GM10266 (cell line): ENCODE data around the gene TEX13A.

ENCODE experiments used
- DNase-seq: peaks from one replicate; pipeline ENCODE4 v3.0.0; 2012; ENCODE audit errors: extremely low spot score
- TF ChIP-seq, protein P1 (sequence below): IDR thresholded peaks from 2 replicates; pipeline ENCODE4 v1.5.1; 2012; ENCODE audit warnings: mild to moderate bottlenecking, low read depth; ENCODE audit not compliant: control insufficient read depth, insufficient read depth; ENCODE audit errors: missing control alignments

TEX13A gene, protein sequence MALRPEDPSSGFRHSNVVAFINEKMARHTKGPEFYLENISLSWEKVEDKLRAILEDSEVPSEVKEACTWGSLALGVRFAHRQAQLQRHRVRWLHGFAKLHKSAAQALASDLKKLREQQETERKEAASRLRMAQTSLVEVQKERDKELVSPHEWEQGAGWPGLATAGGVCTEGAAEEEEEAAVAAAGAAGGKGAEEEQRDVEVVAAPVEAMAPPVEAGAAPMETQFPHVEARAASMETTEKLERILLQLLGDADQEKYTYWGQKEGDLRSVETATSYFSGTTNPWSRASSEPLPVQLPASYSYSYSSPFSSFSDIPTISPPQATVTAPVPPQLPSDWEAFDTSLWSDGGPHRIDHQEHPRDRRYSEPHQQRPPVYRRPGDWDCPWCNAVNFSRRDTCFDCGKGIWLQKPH

DNA sequence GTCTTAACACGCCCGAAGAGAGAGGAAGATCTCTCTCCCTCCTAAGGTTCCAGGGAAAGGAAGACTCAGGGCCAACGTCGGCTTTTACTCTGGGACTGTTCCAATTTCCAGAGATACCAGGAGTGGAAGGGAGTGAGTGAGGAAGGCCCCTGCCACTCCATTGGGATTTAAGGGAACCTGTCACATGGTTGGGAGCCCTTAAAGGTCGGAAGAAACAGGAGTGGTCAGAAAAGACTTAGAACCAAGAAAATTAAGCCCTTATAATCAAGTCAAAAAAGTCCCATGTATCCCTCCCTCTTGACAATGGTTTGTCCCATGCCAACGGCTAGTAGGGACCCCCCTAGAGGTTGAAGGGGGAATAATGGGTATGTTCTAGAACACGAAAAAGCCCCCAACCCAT, at the start of gene TEX13A:
Gene TEX13A (minus strand): TSS at position 59 of the 400 bp plus-strand sequence. CDS start 297 bp downstream, outside the sequence.
- TF ChIP-seq, protein P1, sequence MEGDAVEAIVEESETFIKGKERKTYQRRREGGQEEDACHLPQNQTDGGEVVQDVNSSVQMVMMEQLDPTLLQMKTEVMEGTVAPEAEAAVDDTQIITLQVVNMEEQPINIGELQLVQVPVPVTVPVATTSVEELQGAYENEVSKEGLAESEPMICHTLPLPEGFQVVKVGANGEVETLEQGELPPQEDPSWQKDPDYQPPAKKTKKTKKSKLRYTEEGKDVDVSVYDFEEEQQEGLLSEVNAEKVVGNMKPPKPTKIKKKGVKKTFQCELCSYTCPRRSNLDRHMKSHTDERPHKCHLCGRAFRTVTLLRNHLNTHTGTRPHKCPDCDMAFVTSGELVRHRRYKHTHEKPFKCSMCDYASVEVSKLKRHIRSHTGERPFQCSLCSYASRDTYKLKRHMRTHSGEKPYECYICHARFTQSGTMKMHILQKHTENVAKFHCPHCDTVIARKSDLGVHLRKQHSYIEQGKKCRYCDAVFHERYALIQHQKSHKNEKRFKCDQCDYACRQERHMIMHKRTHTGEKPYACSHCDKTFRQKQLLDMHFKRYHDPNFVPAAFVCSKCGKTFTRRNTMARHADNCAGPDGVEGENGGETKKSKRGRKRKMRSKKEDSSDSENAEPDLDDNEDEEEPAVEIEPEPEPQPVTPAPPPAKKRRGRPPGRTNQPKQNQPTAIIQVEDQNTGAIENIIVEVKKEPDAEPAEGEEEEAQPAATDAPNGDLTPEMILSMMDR = no peak
- DNase-seq = no peak

DNA sequence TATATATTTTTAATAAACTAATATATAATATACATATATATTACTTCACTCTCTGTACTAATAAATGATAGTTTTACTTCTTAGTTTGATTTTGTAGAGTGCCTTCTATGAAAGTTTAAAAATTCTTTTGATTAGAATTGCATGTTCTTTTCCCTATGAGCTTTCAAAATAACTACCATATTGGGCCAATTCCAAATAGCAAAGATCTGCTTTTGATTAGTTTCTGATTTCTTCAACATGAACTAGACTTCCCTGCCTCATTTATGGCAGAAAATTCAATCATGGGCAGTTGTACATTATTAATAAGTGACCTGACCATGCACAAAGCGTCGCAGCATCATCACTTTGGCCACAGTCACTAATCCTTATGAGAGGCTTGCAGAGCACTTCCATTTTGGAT, 48.9 kb upstream of the TEX13A start:
- TF ChIP-seq, protein P1 = no peak
- no peak for DNase-seq

DNA sequence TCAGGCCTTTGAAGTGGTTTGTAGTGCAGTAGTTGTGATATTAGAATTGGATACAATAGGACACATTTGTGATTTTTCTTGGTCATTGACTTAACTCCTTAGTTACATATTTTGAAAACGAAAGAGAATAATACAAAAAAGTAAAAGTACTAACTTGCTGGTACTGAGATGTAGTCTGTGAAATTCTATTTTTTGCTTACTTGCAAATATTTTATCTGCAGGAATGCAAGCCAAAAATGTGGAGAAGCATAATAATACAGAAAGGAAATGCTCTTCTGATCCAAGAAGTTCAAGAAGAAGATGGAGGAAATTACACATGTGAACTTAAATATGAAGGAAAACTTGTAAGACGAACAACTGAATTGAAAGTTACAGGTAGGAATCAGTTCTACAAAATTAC, 46.7 kb upstream of the TEX13A start:
- TF ChIP-seq, protein P1 = no peak
- no peak for DNase-seq

DNA sequence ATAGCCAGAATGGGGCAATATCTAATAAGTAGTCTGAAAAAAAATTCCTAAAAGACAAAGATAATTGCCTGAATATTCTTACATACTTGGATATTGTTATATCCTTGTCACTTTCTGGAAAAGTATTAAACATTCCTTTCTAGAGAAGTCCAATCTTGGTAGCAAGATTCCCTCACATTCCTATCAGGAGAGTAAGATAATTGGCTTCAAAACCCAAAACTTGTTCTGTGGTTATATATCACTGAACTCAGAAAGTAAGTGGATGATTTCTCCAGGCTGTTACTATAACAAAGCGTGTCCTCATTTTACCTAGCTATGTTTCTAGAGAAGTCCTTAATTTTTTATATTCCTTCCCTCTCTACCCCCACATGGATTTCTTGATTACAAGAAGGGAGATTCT, 46.0 kb upstream of the TEX13A start:
- TF ChIP-seq, protein P1 = no peak
- DNase-seq = no peak

DNA sequence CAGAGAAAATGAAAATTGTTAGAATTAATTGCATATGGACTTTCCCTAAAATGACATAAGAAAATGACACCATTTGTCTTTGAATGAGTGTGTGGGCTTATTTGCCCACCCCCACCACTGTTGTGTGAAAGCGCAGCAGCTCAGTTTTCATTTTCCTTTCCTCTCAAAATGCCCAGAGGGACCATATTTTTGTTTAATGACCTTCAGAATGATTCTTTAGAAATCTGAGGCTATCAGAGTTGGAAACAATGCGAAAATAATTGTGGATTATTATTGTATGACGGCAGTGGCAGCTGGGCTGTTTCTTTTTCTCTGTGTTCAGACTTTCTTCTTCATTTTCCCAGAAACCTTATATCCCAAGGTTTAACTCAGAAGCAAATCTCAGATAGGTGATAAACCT, 44.6 kb upstream of the TEX13A start:
- TF ChIP-seq, protein P1 = no peak

DNA sequence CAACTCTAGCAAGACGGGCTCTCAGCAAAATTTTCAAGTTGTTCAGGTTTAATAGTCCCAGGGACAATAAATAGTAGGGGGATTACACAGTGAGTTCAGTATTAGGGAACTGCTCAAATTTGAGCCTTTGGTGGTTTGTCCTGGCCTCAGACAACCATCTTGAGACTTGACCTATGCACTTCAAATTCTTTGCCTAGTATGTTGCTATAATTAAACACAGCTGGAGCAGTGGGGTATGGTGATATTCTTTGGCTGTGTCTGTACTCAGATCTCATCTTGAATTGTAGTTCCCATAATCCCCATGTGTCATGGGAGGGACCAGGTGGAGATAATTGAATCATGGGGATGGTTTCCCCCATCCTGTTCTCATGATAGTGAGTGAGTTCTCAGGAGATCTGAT, 43.3 kb upstream of the TEX13A start:
- TF ChIP-seq, protein P1 = no peak
- no peak for DNase-seq

More for the DNA sequence above, 44.6 kb upstream of the TEX13A start:
- no peak for DNase-seq

DNA sequence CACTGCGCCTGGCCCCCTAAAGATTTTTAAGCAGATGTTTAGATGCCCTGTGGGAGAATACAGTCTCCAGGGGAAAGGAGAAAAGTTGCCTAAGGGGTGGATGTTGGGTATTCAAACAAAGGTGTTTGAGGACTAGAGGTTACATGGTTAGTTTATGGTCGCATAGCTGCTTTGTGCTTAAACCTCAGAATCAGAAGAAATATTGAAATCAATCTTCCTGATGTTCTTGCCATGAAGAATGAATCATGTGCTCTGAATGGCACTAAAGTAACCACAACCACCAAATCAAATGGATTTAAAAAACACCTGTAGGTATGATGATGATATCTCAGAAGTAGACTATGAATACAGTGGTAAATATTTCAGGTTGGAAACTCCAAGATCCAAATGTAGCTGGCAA, 42.7 kb upstream of the TEX13A start:
- DNase-seq = no peak
- TF ChIP-seq, protein P1 = no peak
